ENCODE data around the gene NRXN3. TPM values are rescaled to one million over a fixed set of nuclear protein-coding genes. Genes with fewer than 3 reads are reported as not detected.

NRXN3 gene
- total RNA-seq, 1 experiment from 2014 or later, result 1.1 TPM

- H3K9ac ChIP-seq (ENCODE audit: low read length), result no peak overlapping the region
- no peak overlapping the region for H3K4me2 ChIP-seq (ENCODE audit: low read length)
- DNase-seq (no peak), ATAC-seq (no peak)
- H3K9me3 ChIP-seq (ENCODE audit: low read length), result no peaks in the 10 kb centered on the region
- H3K27me3 ChIP-seq (ENCODE audit: low read length), result no peaks in the 10 kb centered on the region
- H4K20me1 ChIP-seq (ENCODE audit: low read length), result no peaks in the 10 kb centered on the region
- CTCF ChIA-PET, result no interaction called here
- TF ChIP-seq EZH2 (IDR thresholded peaks at IDR 0.05; ENCODE audit: low read length, unreplicated experiment) (no peak), CTCF (conservative IDR thresholded peaks at IDR 0.05; ENCODE audit: low read depth, low read length) (no peak), EZH2phosphoT487 (IDR thresholded peaks at IDR 0.05; ENCODE audit: borderline replicate concordance, low read length) (no peak)
- H2AFZ ChIP-seq (ENCODE audit: low read length), result no peak overlapping the region
- H3K4me1 ChIP-seq (ENCODE audit: insufficient read depth, low read length), result no peaks in the 10 kb centered on the region
- no peaks in the 10 kb centered on the region for H3K9me2 ChIP-seq (replicated peaks; ENCODE audit: low read length)
- H3K27ac ChIP-seq (ENCODE audit: low read length), result no peak overlapping the region
- H3K4me3 ChIP-seq (ENCODE audit: low read length), result no peak overlapping the region
- H3F3A ChIP-seq (ENCODE audit: low read length, unreplicated experiment), result no peaks in the 10 kb centered on the region
- intact Hi-C loops (cut with micrococcal nuclease), result no loop called here
- BruUV-seq (replicated peaks), result no TSS peak
- POLR2A ChIA-PET (ENCODE audit: unreplicated experiment), result no interaction called here
- no peaks in the 10 kb centered on the region for H3K36me3 ChIP-seq (ENCODE audit: low read depth, low read length)
- H3K79me2 ChIP-seq (ENCODE audit: low read length), result no peaks in the 10 kb centered on the region
Measured at GRCh38 chr14:79376557-79376956, 1206.4 kb downstream of the NRXN3 start.

GRCh38 chr14:79378020-79378419, 1207.8 kb downstream of the NRXN3 start:
- H3K36me3 ChIP-seq (ENCODE audit: low read depth, low read length), result no peaks in the 10 kb centered on the region
- BruUV-seq (replicated peaks), result no TSS peak
- no peaks in the 10 kb centered on the region for H3K4me1 ChIP-seq (ENCODE audit: insufficient read depth, low read length)
- H3K27ac ChIP-seq (ENCODE audit: low read length), result no peak overlapping the region
- H3K9ac ChIP-seq (ENCODE audit: low read length), result no peak overlapping the region
- TF ChIP-seq EZH2 (IDR thresholded peaks at IDR 0.05; ENCODE audit: low read length, unreplicated experiment) (no peak), EZH2phosphoT487 (IDR thresholded peaks at IDR 0.05; ENCODE audit: borderline replicate concordance, low read length) (no peak), CTCF (conservative IDR thresholded peaks at IDR 0.05; ENCODE audit: low read depth, low read length) (no peak)
- ChIA-PET CTCF (no interaction called here), POLR2A (ENCODE audit: unreplicated experiment) (no interaction called here)
- H4K20me1 ChIP-seq (ENCODE audit: low read length), result no peaks in the 10 kb centered on the region
- DNase-seq (no peak), ATAC-seq (no peak)
- H2AFZ ChIP-seq (ENCODE audit: low read length), result no peak overlapping the region
- no peak overlapping the region for H3K4me3 ChIP-seq (ENCODE audit: low read length)
- intact Hi-C loops (cut with micrococcal nuclease), result no loop called here
- no peaks in the 10 kb centered on the region for H3K9me3 ChIP-seq (ENCODE audit: low read length)
- no peaks in the 10 kb centered on the region for H3K79me2 ChIP-seq (ENCODE audit: low read length)
- H3K4me2 ChIP-seq (ENCODE audit: low read length), result no peak overlapping the region
- no peaks in the 10 kb centered on the region for H3F3A ChIP-seq (ENCODE audit: low read length, unreplicated experiment)
- H3K27me3 ChIP-seq (ENCODE audit: low read length), result no peaks in the 10 kb centered on the region
- no peaks in the 10 kb centered on the region for H3K9me2 ChIP-seq (replicated peaks; ENCODE audit: low read length)

GRCh38 chr14:79379266-79379665, 1209.1 kb downstream of the NRXN3 start:
- BruUV-seq (replicated peaks), result no TSS peak
- Histone ChIP-seq H2AFZ (ENCODE audit: low read length) (no peak overlapping the region), H3K4me3 (ENCODE audit: low read length) (no peak overlapping the region), H4K20me1 (ENCODE audit: low read length) (no peaks in the 10 kb centered on the region), H3K4me1 (ENCODE audit: insufficient read depth, low read length) (no peaks in the 10 kb centered on the region), H3K9me2 (replicated peaks; ENCODE audit: low read length) (no peaks in the 10 kb centered on the region), H3F3A (ENCODE audit: low read length, unreplicated experiment) (no peaks in the 10 kb centered on the region), H3K4me2 (ENCODE audit: low read length) (no peak overlapping the region), H3K27me3 (ENCODE audit: low read length) (no peaks in the 10 kb centered on the region), H3K79me2 (ENCODE audit: low read length) (no peaks in the 10 kb centered on the region), H3K27ac (ENCODE audit: low read length) (no peak overlapping the region), H3K9ac (ENCODE audit: low read length) (no peak overlapping the region), H3K9me3 (ENCODE audit: low read length) (no peaks in the 10 kb centered on the region), H3K36me3 (ENCODE audit: low read depth, low read length) (no peaks in the 10 kb centered on the region)
- POLR2A ChIA-PET (ENCODE audit: unreplicated experiment), result no interaction called here
- TF ChIP-seq EZH2phosphoT487 (IDR thresholded peaks at IDR 0.05; ENCODE audit: borderline replicate concordance, low read length), result no peak
- ATAC-seq (no peak), DNase-seq (no peak)
- CTCF ChIA-PET, result no interaction called here
- intact Hi-C loops (cut with micrococcal nuclease), result no loop called here
